ENCODE data around the gene KLHL41. TPM values are rescaled to one million over a fixed set of nuclear protein-coding genes. Genes with fewer than 3 reads are reported as not detected.

KLHL41 gene
- polyA plus RNA-seq, 1 donor (not counting 4 experiments of a cell fraction or from before 2014, with no cell fraction given), result 0.24 TPM

DNA sequence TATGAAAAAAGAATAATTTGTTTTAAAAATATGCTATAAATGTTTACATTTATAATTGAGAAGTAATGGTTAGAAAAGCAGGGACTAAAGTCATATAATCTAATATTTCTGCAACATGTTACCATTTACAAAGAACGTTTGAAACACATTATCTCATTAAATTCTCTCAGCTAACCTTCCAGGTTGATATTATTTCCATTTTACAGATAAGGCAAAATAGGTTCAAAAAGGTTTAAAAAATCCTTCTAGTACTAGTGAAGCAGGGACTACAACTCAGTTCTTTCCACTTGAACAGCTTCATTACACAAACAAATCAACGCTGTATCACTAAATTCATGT is 63.3 kb downstream of the KLHL41 start:
- Histone ChIP-seq H3K9ac (ENCODE audit: control insufficient read depth, extremely low read depth, insufficient read depth, low read length) (peak overlapping the region; percentile 94), H3K4me3 (ENCODE audit: control insufficient read depth in 2 of 3, extremely low read depth in 1 of 3, insufficient read depth in 2 of 3, low read depth in 1 of 3, low read length in 3 of 3) (peak overlapping the region; percentile 55 to 99 (median 99)), H3K9me1 (ENCODE audit: control insufficient read depth, extremely low read depth, insufficient read depth, low read length) (no peaks in the 10 kb centered on the region), H3K9me3 (ENCODE audit: control insufficient read depth, low read depth, low read length) (no peaks in the 10 kb centered on the region), H3K79me2 (ENCODE audit: control insufficient read depth, insufficient read depth, low read length) (peaks cover 32% of the 10 kb centered on the region), H3K36me3 (ENCODE audit: control insufficient read depth in 2 of 2, extremely low read depth in 1 of 2, insufficient read depth in 2 of 2, low read length in 2 of 2) (no peaks in the 10 kb centered on the region), H3K4me2 (ENCODE audit: control insufficient read depth, extremely low read depth, insufficient read depth, low read depth, low read length) (peak overlapping the region; percentile 98), H3K27ac (ENCODE audit: control insufficient read depth, insufficient read depth, low read length) (peak overlapping the region; percentile 86), H4K20me1 (ENCODE audit: control insufficient read depth, extremely low read depth, insufficient read depth, low read length) (no peaks in the 10 kb centered on the region), H3K4me1 (ENCODE audit: control insufficient read depth, extremely low read depth, insufficient read depth, low read length) (peaks cover 12% of the 10 kb centered on the region), H2AFZ (ENCODE audit: control insufficient read depth, low read length) (peak overlapping the region; percentile 99), H3K27me3 (ENCODE audit: control insufficient read depth, extremely low read depth, insufficient read depth, low read length) (no peaks in the 10 kb centered on the region)
- dilution Hi-C loops (cut with MboI; ENCODE audit: extremely low pct_ligation_motif_present, low sequenced_read_pairs), result no loop called here
- FAIRE-seq (no peak), DNase-seq (ENCODE audit: low read depth, low spot score) (no peak)
- TF ChIP-seq, protein P1, sequence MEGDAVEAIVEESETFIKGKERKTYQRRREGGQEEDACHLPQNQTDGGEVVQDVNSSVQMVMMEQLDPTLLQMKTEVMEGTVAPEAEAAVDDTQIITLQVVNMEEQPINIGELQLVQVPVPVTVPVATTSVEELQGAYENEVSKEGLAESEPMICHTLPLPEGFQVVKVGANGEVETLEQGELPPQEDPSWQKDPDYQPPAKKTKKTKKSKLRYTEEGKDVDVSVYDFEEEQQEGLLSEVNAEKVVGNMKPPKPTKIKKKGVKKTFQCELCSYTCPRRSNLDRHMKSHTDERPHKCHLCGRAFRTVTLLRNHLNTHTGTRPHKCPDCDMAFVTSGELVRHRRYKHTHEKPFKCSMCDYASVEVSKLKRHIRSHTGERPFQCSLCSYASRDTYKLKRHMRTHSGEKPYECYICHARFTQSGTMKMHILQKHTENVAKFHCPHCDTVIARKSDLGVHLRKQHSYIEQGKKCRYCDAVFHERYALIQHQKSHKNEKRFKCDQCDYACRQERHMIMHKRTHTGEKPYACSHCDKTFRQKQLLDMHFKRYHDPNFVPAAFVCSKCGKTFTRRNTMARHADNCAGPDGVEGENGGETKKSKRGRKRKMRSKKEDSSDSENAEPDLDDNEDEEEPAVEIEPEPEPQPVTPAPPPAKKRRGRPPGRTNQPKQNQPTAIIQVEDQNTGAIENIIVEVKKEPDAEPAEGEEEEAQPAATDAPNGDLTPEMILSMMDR (optimal IDR thresholded peaks at IDR 0.05 in 1 of 3, IDR thresholded peaks at IDR 0.05 in 1 of 3, conservative IDR thresholded peaks at IDR 0.05 in 1 of 3; ENCODE audit: extremely low read depth in 1 of 3, insufficient read depth in 2 of 3, low read length in 3 of 3), result no peak
- TF ChIP-seq EZH2 (IDR thresholded peaks at IDR 0.05; ENCODE audit: low read length), result no peak

GRCh38 chr2:169573160-169573973 is 63.9 kb downstream of the KLHL41 start, which contains the start of gene FASTKD1:
FASTKD1 (minus strand) TSS chr2:169573865; CDS start chr2:169572029, 1,836 bp downstream.
- no peak for TF ChIP-seq EZH2 (IDR thresholded peaks at IDR 0.05; ENCODE audit: low read length)
- TF ChIP-seq, protein P1 (optimal IDR thresholded peaks at IDR 0.05 in 1 of 3, IDR thresholded peaks at IDR 0.05 in 1 of 3, conservative IDR thresholded peaks at IDR 0.05 in 1 of 3; ENCODE audit: extremely low read depth in 1 of 3, insufficient read depth in 2 of 3, low read length in 3 of 3), result no peak
- dilution Hi-C loops (cut with MboI; ENCODE audit: extremely low pct_ligation_motif_present, low sequenced_read_pairs), result no loop called here
- H4K20me1 ChIP-seq (ENCODE audit: control insufficient read depth, extremely low read depth, insufficient read depth, low read length), result no peaks in the 10 kb centered on the region
- peak within 1 kb of the TSS; percentile 99 for H2AFZ ChIP-seq (ENCODE audit: control insufficient read depth, low read length)
- H3K9ac ChIP-seq (ENCODE audit: control insufficient read depth, extremely low read depth, insufficient read depth, low read length), result peak within 1 kb of the TSS; percentile 94
- H3K9me3 ChIP-seq (ENCODE audit: control insufficient read depth, low read depth, low read length), result no peaks in the 10 kb centered on the region
- H3K9me1 ChIP-seq (ENCODE audit: control insufficient read depth, extremely low read depth, insufficient read depth, low read length), result no peaks in the 10 kb centered on the region
- no peaks in the 10 kb centered on the region for H3K27me3 ChIP-seq (ENCODE audit: control insufficient read depth, extremely low read depth, insufficient read depth, low read length)
- H3K4me1 ChIP-seq (ENCODE audit: control insufficient read depth, extremely low read depth, insufficient read depth, low read length), result peaks cover 12% of the 10 kb centered on the region
- no peaks in the 10 kb centered on the region for H3K36me3 ChIP-seq (ENCODE audit: control insufficient read depth in 2 of 2, extremely low read depth in 1 of 2, insufficient read depth in 2 of 2, low read length in 2 of 2)
- DNase-seq (ENCODE audit: low read depth, low spot score) (peak; percentile 17), FAIRE-seq (peak; percentile 97)
- peaks cover 32% of the 10 kb centered on the region for H3K79me2 ChIP-seq (ENCODE audit: control insufficient read depth, insufficient read depth, low read length)
- H3K4me3 ChIP-seq (ENCODE audit: control insufficient read depth in 2 of 3, extremely low read depth in 1 of 3, insufficient read depth in 2 of 3, low read depth in 1 of 3, low read length in 3 of 3), result peak within 1 kb of the TSS; percentile 55 to 99 (median 99)
- H3K27ac ChIP-seq (ENCODE audit: control insufficient read depth, insufficient read depth, low read length), result peak within 1 kb of the TSS; percentile 86
- peak within 1 kb of the TSS; percentile 98 for H3K4me2 ChIP-seq (ENCODE audit: control insufficient read depth, extremely low read depth, insufficient read depth, low read depth, low read length)
